ENCODE data around the gene ZNF324. TPM values are rescaled to one million over a fixed set of nuclear protein-coding genes. Genes with fewer than 3 reads are reported as not detected.
A peak's percentile ranks its signal among the peaks of the same experiment; 100 is the strongest.

The ZNF324 gene
- total and polyA plus RNA-seq, 2 of the 4 experiments (the other 2 are of a cell fraction), result 6.0 to 6.6 TPM

DNA sequence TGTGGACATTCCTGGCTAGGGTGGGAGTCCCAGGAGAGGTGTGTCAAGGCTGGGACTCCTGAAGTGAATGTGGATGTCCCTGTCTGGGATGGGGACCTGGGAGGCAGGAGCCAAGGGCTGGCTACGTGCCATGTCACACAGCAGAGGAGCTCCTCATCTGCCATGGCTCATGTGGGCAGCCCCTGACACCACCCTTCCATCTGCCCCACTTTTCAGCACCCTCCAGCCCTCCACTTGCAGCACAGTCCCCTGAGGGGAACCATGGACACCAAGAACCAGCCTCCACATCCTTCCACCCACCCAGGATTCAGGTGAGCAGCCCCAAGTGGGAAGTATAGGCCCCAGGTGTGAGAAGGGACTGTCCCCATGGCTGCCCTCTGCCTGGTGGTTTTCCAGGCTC lies 11.0 kb downstream of the ZNF324 start:
- H3K56ac ChIP-seq (ENCODE audit: extremely low read depth, insufficient read depth, low read length), result no peak overlapping the region
- peaks cover 17% of the 10 kb centered on the region; the same call in 1 of the 2 replicates for H4K20me1 ChIP-seq (ENCODE audit: insufficient read depth, low read length)
- H2BK20ac ChIP-seq (ENCODE audit: low read depth, low read length), result no peak overlapping the region
- no peak overlapping the region for H3K4me3 ChIP-seq (ENCODE audit: insufficient read depth, low read depth, low read length)
- H2AK9ac ChIP-seq (replicated peaks; ENCODE audit: low read depth, low read length, poor library complexity), result no peak overlapping the region
- H3K79me1 ChIP-seq (ENCODE audit: low read depth in 1 of 2, low read length in 2 of 2), result peaks cover 6 to 39% of the 10 kb centered on the region in 2 experiments; a peak in 3 of 4 replicates
- no peak overlapping the region for H2BK15ac ChIP-seq (ENCODE audit: low read depth, low read length)
- peaks cover 32% of the 10 kb centered on the region for H3K9me1 ChIP-seq (ENCODE audit: insufficient read depth, low read length)
- BruUV-seq (replicated peaks), result no TSS peak
- no peak for TF ChIP-seq MXI1 (IDR thresholded peaks at IDR 0.05; ENCODE audit: borderline replicate concordance, low read depth, low read length)
- no peak for TF ChIP-seq MAFK (IDR thresholded peaks at IDR 0.05; ENCODE audit: low read depth, low read length)
- TF ChIP-seq, protein P1, sequence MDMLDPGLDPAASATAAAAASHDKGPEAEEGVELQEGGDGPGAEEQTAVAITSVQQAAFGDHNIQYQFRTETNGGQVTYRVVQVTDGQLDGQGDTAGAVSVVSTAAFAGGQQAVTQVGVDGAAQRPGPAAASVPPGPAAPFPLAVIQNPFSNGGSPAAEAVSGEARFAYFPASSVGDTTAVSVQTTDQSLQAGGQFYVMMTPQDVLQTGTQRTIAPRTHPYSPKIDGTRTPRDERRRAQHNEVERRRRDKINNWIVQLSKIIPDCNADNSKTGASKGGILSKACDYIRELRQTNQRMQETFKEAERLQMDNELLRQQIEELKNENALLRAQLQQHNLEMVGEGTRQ (IDR thresholded peaks at IDR 0.05; ENCODE audit: low read depth, low read length), result no peak
- TF ChIP-seq BHLHE40 (IDR thresholded peaks at IDR 0.05; ENCODE audit: low read depth, low read length), result no peak
- no CpG with 5 or more reads among the region's 1 CpG for WGBS, 2 experiments (ENCODE audit: extremely low coverage in 2 of 2, insufficient read length in 1 of 2)
- intact Hi-C loops (cut with micrococcal nuclease), result no loop called here
- no peak overlapping the region for H3K4me2 ChIP-seq (ENCODE audit: low read depth, low read length)
- H3K23ac ChIP-seq (ENCODE audit: low read depth, low read length), result no peak overlapping the region
- DNase-seq (no peak), ATAC-seq (ENCODE audit: low read depth) (no peak)
- H3K27me3 ChIP-seq (ENCODE audit: control insufficient read depth, insufficient read depth, low read length), result no peaks in the 10 kb centered on the region
- H3K9me3 ChIP-seq (ENCODE audit: control insufficient read depth, insufficient read depth, low read length), result no peaks in the 10 kb centered on the region
- in situ Hi-C loops (cut with MboI; ENCODE audit: low sequenced_read_pairs), result no loop called here
- H3K4ac ChIP-seq (ENCODE audit: low read depth, low read length), result no peak overlapping the region
- H2AK5ac ChIP-seq (ENCODE audit: low read depth, low read length), result 0 out of 2 replicates have a peak overlapping the region, but pooled peaks have one; percentile 3
- H3K27ac ChIP-seq (ENCODE audit: insufficient read depth, low read length), result no peak overlapping the region
- H2AFZ ChIP-seq (replicated peaks; ENCODE audit: low read length, poor library complexity), result no peak overlapping the region
- CTCF ChIA-PET, result no interaction called here
- H3K9ac ChIP-seq (ENCODE audit: low read depth, low read length), result no peak overlapping the region
- peaks cover 16% of the 10 kb centered on the region for H3K36me3 ChIP-seq (ENCODE audit: control insufficient read depth, insufficient read depth, low read length)
- H3K14ac ChIP-seq (replicated peaks; ENCODE audit: low read depth, low read length), result no peak overlapping the region
- dilution Hi-C loops (cut with HindIII; ENCODE audit: low sequenced_read_pairs, unreplicated experiment), result no loop called here
- H4K8ac ChIP-seq (ENCODE audit: low read depth in 2 of 2, low read length in 2 of 2), result no peak overlapping the region
- no peak overlapping the region for H2BK5ac ChIP-seq (ENCODE audit: low read depth, low read length, poor library complexity, severe bottlenecking)
- H3K4me1 ChIP-seq (ENCODE audit: control insufficient read depth, insufficient read depth, low read length), result peaks cover 19% of the 10 kb centered on the region
- no peak overlapping the region for H2BK120ac ChIP-seq (ENCODE audit: low read depth, low read length)
- no peak overlapping the region for H3K18ac ChIP-seq (ENCODE audit: low read depth, low read length)
- H4K5ac ChIP-seq (ENCODE audit: low read depth, low read length), result no peak overlapping the region
- H4K91ac ChIP-seq (ENCODE audit: insufficient read depth, low read depth, low read length), result no peak overlapping the region
- POLR2A ChIA-PET (ENCODE audit: unreplicated experiment), result no interaction called here
